Adrenal gland (tissue), 5 donors: ENCODE results near the gene CATSPERB.

Source experiments
- POLR2A ChIP-seq, 2 donors: fragments of 450-650 bp; IDR thresholded peaks; one replicate each; pipeline ENCODE4 v1.6.1; 2017; ENCODE audit warnings: antibody characterized with exemption in 2 of 2, mild to moderate bottlenecking in 2 of 2, moderate library complexity in 1 of 2
- TF ChIP-seq, protein P1 (sequence below), 6 experiments: fragments of 450-650 bp in 4 of 6; fragments of 200-600 bp in 2 of 6; sonication (generic) in 1 of 6; IDR thresholded peaks; 1 replicate in 5 of 6; 2 replicates in 1 of 6; pipeline versions ENCODE4 v1.5.1 to v1.8.0; 2016 to 2021; ENCODE audit warnings: antibody characterized with exemption in 6 of 6, mild to moderate bottlenecking in 2 of 6, moderate library complexity in 1 of 6
- donor health status: DM: no; HTN: no; CAD: no.

DNA sequence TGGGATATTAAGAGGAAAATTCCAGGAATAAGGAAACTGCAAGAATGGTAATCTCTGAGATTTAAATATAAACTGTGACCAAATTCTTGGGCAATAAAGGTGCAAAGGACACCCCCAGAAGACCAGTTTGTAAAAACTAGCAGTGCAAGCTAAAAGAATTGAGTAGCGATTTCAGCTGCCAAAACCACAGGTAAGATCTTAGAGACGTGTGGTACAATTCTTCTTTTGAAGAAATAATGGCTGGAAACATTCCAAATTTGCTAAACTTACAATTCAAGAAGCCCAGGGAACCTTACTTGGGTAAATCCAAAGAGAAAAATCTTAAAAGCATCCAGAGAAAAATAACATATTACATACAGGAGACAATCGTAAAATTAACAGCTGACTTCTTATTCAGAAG lies 12.0 kb downstream of the CATSPERB start:
- TF ChIP-seq POLR2A (IDR thresholded peaks at IDR 0.05), result no peak
- TF ChIP-seq, protein P1, sequence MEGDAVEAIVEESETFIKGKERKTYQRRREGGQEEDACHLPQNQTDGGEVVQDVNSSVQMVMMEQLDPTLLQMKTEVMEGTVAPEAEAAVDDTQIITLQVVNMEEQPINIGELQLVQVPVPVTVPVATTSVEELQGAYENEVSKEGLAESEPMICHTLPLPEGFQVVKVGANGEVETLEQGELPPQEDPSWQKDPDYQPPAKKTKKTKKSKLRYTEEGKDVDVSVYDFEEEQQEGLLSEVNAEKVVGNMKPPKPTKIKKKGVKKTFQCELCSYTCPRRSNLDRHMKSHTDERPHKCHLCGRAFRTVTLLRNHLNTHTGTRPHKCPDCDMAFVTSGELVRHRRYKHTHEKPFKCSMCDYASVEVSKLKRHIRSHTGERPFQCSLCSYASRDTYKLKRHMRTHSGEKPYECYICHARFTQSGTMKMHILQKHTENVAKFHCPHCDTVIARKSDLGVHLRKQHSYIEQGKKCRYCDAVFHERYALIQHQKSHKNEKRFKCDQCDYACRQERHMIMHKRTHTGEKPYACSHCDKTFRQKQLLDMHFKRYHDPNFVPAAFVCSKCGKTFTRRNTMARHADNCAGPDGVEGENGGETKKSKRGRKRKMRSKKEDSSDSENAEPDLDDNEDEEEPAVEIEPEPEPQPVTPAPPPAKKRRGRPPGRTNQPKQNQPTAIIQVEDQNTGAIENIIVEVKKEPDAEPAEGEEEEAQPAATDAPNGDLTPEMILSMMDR (IDR thresholded peaks at IDR 0.05), result no peak
